ENCODE measurements around the gene EMILIN1.
"Not testable (repeated sequence)": the region's sequence is repeated elsewhere in the genome, so short reads cannot be mapped to it uniquely, and the experiment has no call there.

The EMILIN1 gene

DNA sequence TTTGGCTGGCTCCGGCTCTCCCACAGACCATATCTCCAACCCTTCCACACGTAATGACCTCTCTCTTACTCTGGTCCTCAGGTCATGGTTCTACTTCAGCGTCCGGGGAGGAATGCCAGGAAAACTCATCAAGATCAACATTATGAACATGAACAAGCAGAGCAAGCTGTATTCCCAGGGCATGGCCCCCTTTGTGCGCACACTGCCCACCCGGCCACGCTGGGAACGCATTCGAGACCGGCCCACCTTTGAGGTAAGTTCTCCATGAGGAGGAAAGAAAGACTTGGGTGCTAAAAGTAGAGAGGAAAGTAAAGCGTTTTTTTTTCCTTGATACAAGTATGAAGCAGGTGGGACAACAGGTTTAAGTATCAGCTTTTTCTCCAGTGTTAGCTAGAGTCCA is 25.1 kb upstream of the EMILIN1 start:
- no peak for DNase-seq

DNA sequence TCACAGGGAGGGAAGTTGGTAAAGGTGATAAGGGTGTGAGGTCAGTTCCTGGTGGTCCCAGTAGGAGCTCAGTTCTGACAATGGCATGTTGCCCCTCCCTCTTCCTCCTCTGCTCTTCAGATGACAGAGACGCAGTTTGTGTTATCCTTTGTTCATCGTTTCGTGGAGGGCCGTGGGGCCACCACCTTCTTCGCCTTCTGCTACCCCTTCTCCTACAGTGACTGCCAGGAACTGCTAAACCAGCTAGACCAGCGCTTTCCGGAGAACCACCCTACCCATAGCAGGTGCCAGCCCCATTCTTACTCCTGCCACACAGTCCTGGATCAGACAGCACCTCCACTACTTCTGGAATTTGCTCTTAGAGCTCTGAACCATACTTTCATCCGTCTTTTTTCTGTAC is 24.6 kb upstream of the EMILIN1 start:
- DNase-seq = no peak

DNA sequence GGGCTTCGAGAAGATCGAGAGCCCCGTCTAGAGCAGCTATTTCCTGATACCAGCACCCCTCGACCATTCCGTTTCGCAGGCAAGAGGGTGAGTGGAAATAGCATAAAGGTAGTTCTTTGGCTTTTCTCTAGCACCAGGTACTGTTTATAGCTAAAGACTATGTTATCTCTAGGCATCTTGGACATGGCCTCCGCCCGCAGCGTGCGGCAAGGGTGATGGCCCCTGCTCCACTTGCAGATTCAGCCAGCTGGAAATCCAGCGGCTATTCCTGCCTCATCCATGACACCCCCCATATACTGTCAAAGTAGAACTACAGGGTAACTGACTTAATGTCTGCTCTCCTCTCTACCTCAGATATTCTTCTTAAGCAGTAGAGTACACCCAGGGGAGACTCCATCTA is 23.7 kb upstream of the EMILIN1 start:
- no peak for DNase-seq

DNA sequence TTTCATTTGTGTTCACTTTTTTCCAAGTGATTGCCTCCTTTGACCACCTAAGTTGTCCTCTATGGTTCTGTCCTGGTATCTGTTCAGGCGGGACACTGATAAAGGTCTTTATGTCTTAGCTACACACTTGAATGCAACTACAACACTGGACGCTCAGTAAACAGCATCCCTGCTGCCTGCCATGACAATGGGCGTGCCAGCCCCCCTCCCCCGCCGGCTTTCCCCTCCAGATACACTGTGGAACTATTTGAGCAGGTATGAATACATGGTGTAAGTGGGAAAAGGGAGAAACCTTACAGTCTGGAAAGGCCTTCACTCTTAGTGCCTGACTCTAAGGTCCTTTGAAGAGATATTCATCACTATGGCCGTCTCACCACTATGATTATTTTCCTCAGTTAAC is 21.2 kb upstream of the EMILIN1 start:
- DNase-seq = no peak

DNA sequence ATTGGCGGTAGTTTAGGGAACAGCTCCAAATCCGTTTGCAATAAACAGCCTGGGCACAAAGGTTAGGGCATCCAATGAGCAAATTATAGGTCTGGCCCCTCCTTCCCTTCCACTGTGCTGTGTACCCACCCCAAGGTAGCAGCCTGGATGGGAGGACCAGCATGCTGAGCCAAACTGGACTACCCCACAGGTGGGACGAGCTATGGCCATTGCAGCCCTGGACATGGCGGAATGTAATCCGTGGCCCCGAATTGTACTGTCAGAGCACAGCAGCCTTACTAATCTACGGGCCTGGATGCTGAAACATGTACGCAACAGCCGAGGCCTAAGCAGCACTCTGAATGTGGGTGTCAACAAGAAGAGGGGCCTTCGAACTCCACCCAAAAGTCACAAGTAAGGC is 20.2 kb upstream of the EMILIN1 start:
- DNase-seq = no peak

DNA sequence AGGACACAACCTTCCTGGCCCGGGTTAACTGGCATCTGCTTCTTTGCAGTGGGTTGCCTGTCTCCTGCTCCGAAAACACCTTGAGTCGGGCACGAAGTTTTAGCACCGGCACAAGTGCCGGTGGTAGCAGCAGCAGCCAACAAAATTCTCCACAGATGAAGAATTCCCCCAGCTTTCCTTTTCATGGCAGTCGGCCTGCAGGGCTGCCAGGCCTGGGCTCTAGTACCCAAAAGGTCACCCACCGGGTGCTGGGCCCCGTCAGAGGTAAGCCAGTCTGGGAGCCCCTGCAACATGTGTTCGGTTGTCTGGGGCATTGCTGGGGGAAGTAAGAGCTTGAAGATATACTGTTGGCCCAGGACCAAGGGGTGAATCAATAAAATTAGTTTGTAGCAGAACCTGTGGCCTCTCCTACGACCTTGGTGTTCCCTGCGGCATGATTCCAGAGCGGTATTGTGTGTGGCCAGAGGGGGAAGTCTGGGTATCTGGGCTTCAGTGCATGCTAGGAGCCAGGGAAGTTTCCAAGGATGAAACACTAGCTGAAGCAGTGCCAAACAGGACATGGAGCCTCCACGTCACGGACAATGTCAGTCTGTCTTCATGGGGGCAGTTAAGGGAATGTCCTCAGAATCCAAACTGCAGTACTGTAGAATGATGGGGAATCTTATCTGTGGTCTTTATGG is 19.1 kb upstream of the EMILIN1 start:
- no peak for DNase-seq

DNA sequence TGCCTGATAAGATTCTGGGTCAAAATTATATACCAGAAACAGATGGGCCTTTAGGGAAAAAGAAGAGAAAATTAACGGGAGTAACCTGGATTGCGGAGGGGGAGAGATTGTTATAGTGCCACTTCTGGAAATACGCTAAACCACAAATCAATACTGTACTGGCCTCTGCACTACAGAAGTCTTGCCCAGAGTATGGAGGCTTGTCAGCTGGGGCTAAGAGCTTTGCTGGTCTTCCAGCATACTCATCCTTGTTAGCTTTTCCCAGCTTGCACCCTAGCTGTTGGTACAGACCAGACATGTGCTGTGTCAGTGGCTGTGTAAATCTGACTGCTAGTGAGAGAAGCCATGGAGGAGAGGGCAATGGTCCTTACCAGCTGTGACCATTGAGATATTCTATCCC is 18.1 kb upstream of the EMILIN1 start:
- DNase-seq = no peak

DNA sequence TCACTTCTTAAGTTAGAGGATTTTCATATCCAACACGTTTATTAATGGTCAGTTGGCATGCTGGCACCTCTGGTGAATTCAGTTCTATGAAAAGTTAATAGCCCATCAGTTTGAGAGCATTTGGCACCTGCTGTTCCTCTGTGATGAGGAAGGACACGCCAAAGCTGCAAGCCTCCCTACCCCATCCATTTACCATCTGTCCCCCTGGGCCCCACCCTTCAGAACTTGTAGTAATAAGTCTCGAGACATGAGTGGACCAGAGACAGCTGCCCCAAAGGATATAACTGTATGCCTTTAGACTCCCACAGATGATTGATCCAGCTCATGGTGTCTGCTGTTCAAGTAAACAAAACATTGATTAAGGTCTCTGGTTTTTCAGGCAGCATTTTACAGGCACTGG is 13.3 kb upstream of the EMILIN1 start:
- no peak for DNase-seq

DNA sequence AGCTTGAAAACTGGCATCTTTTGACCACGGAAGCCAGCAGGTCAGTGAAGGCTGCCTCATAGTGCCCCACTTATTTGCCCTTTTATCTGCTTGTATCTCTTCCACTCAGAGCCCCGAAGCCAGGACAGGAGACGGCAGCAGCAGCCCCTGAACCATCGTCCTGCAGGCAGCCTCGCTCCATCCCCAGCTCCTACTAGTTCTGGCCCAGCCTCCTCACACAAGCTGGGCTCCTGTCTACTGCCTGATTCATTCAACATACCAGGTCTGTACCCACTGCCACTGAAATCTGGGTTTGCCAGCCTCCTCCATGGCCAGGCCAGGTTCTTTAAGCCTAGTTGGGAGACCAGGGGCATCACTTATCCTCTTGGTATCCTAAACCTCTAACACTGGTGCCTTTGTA is 11.0 kb upstream of the EMILIN1 start:
- no peak for DNase-seq

DNA sequence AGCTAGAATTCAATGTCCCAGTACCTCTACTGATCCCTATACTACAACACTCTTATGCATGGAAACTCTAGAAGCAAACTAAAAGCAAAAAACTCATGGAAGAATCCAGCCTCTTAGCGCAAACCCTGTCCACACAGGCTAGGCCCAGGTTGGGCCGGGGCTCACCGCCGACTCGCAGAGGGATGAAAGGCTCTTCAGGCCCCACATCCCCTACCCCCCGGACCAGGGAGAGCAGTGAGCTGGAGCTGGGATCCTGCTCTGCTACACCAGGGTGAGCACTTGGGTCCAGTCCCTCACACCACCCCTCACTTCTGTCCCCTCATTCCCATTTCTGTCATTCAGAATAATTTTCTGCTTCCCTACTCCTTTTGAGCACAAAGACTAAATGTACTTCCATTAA is 9.0 kb upstream of the EMILIN1 start:
- no peak for DNase-seq

DNA sequence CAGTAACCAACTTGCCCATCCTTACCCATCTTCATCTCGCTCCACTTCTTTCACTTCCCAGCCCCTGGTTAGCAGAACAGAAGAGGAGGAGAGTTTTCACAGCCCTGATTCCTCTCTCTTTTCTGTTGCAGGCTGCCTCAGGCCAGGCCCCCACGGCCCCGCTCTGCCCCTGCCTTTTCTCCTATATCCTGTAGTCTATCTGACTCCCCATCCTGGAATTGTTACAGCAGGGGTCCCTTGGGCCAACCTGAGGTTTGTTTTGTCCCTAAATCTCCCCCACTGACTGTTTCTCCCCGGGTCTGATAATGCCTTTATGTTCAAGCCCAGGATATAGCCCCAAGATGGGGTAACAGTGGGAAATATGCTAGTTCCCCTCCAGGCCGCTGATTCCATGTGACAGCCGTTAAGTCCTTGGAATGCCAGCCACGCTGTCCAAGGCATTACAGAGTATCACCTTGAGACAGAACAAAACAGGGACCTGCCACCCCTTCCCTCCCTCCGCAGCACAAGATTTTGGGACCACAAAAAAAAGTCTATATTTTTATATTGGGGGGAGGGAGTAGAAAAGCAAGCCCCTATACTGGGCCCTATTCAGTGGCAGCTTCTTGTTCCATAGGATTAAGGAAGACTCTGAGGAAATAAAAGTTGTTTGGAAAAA is 8.3 kb upstream of the EMILIN1 start:
- DNase-seq = no peak

DNA sequence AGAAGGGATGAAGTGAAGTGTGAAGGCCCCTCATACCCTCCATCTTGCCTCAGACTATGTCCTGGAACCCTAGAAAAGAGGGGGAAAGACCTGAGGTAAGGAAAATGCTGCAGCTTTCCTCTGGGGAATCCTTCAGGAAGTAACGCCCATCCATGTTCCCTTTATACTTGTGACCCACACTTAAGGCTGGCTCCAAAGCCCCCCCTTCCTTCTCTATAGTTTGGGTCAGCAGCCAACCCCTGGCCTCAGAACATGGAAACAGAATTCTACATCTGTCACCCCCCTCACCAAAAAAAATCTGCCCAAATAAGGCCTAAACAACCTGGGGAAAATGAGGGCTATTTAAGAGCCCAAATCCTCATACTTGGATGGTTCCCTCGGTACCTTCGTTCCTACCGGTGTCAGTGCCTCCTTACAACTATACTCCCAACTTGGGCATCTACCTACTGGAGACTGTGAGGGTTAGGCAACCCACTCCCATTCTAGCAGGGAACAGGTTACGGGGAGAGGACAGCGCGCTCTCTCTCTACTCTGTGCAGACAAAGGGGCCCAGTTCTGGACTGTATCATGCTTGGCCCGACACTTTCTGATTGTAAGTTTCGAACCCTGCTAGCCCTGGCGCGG is 7.7 kb upstream of the EMILIN1 start:
- DNase-seq = no peak

DNA sequence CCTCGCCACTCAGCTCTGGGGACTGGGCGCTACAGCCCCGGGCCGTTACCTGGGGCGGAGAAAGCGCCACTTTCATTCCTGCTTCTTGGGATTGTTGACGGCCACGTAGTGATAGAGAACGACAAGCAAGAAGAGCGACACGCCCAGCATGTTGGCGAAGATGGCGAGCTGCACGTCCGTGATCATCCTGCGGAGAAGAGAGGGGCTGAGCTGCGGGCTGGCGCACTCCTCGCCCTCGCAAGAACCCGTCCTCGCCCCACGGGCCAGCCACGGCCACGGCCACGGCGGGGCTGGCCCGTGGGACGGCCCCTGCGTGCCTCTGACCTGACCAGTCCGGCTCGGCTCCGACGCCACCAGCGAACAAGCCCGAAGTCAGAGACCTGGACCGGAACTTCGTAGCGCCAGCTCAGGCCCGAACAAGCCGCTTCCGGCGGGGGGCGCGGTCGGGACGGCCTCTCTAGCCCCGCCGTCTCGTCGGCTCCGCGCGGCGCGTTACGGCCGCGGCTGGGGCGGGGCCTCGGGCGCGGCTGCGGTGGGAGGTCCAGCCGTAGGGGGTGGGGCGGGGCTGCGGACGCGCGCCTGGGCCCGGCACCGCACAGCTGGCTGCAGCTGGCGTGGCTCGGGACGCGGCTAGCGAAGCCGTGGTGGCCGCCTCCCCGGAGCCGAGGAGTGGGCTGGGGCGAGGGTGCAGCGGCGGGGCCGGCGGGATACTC is 7.0 kb upstream of the EMILIN1 start, which contains the start of gene OST4:
TSS of gene OST4 (minus strand) at position 378 of the 713 bp plus-strand sequence.
- DNase-seq = peak; percentile 57 to 97 (median 91)

DNA sequence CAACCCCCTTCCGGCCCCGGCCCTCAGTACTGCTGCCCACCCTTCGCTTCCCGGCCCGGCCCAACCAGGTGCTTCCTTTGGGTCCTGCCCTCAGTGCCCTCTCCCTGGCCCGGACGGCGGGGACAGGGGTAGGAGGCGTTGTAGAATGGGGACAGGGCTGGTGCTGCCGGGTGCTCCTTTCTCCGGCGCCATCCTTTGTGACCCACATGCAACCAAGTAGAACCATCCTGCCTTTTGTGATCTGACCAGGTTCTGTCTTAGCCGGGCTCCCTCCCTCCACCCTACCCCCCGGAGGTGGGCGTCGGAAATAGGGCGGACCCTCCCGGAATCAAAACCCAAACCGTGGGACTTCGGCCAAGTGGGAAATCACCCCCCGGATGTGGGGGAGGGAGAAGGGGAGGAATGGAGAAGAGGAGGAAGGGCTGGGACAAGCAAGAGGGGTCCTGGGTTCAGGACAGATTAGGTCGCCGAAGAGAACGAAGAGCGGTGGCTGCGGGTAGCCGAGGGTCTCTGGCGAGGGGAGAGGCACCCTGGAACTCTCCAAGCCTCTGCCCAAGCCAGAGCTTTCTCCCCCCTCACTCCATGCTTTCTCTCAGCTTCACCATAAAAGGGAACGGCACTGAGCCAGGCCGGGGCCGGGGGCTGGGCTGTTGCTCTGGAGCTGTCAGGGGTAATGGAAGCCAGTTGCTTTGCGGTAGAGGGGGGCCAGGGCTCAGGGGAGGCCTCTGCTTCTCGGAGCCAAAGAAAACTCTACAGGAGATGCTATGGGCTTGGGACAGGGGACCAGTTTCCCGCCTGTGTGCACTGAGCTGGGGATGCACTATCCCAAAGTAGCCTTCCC is 6.2 kb upstream of the EMILIN1 start:
- DNase-seq = peak in 33 of 56 donors; percentile 16 to 74 (median 43)

DNA sequence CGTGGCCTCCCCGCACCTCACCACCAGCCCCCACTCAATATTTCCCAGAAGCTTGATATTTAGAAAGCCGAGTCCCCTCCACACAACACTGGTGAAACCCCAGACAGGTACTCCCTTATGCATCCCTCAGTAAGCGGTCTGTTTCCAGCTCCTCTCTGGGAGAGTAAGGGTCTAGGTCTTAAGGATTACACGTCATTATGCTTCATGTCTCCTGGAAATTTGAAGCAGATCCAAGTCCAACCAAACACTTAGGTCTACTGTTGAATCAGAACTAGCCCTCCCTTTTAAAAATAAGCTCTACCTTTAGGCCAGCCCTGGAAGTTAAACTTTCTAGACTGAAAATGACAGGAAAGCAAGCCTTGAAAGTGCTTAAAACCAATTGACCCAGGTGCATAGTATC is 5.5 kb upstream of the EMILIN1 start:
- no peak for DNase-seq

DNA sequence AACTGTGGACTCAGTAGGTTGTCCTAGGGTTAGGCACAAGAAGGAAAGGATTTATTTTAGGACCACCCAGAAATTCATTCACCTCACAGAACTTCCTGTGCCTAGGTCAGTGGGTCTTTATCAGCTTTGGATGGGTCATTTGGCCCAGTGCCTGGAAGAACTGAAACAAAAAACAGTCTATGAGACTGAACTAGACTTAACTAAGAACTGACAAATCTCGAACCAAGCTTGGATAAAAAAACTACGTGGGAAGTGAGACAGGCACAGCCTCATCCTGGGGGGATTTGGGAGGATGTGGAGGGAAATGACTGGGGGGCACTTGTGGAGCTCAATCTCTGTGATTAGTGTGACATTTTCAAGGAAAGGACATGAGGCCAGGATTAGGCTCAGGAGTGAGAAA is 4.6 kb upstream of the EMILIN1 start:
- no peak for DNase-seq

DNA sequence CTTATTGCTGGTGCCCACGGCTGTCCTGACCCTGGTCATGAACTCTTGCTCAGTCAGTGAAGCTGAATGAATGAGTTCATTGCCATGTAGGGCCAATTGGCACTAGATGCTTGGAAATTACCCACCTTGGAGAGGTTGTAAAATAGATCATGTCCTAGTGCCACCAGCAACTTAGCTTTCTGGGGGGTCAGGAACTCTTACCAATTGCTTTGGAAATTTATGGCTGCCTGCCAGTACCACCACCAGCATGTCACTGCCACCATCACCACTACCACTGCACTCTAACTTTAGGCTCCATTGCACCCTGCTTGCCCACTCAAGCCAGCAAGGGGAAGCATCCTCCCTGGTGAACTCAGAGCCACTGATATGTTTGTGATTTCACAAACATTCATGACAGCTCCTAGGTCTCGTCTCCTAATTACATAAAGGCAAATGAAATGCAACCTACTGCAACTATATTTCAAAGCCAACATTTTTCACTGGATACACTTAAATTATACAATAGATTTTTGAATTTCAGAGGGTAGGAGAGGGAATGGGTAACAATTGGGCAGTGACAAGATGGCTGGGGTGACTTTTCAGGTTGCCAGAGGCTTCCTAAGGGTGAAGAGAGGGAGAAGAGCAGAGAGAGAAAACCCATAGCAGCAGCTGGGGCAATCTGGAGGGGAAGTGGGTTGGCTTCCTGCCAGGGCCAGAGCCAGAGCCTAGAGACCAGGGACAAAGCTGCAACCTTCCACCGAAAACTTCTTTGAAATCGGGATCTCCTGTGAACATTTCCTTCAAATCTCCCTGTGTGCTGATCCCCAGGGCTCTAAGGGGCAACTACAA is 3.5 kb upstream of the EMILIN1 start:
- peak in 2 of 56 donors; percentile 25 to 27 for DNase-seq

DNA sequence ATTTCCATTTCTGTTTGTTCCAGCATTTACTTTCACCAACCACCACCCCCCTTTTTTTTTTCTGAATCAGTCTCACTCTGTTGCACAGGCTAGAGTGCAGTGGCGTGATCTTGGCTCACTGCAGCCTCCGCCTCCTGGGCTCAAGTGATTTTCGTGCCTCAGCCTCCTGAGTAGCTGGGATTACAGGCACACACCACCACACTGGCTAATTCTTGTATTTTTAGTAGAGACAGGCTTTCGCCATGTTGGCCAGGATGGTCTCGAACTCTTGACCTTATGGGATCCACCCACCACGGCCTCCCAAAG is 2.9 kb upstream of the EMILIN1 start:
- not testable (repeated sequence) for DNase-seq

DNA sequence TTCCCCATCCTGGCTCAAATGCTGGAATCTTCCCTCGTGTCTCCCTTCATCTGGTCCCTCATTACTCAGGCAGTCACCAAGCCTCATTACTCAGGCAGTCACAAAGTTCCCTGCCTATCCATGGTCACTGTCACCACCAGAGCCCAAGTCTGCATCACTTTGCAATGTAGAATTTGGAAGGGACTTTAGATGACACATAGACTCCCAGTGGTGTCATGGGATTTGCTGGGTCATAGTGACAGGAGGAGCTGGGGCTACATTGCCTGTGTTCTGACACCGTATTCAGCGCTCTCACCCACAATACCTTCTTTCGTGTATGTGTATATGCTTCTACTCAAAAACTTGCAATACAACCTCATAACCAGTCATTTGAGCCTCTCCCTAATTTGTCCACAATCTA is 2.1 kb upstream of the EMILIN1 start:
- no peak for DNase-seq

DNA sequence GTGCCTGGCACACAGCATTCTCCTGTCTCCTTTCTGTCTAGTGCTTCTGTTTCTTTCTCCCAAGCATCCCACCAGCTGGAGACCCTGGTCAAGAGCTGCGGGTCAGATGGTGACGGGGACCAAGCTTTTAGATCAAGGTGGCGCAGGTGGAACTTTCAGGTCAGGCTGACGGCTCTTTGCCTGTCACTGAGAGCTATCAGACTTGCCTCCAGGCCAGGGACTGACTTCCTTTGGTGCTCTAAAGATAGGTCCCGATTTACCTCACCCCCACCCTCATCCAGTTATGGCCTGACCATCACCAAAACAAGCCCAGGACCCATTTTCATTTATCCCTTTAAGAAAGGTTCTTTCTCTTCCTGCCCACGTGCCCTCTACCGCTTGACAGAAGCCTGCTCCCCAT is 1.2 kb upstream of the EMILIN1 start:
- no peak for DNase-seq
